SU-DHL-6 (cell line): ENCODE data around the gene SDK2.

Experiments
- H2AFZ ChIP-seq: fragments of 200-600 bp; sonication (generic); 2 replicates; pipeline ENCODE4 v1.6.1; 2014; ENCODE audit warnings: low read depth, mild to moderate bottlenecking, moderate library complexity, mixed read lengths, antibody characterized with exemption, low read length; ENCODE audit not compliant: severe bottlenecking
- H3F3A ChIP-seq: fragments of 200-600 bp; shearing (Covaris generic); 2 replicates; pipeline ENCODE4 v1.6.0; 2016; ENCODE audit warnings: antibody characterized with exemption, mild to moderate bottlenecking; ENCODE audit not compliant: insufficient read depth
- H3K27ac ChIP-seq: fragments of 200-600 bp; sonication (generic); 2 replicates; pipeline ENCODE4 v1.5.1; 2016; ENCODE audit warnings: low read depth, mild to moderate bottlenecking, low read length, moderate library complexity, mixed read lengths
- H3K27me3 ChIP-seq: fragments of 200-600 bp; sonication (generic), shearing (Covaris generic); 2 replicates; pipeline ENCODE4 v1.6.0; 2014; ENCODE audit warnings: mild to moderate bottlenecking, low read length
- H3K36me3 ChIP-seq: fragments of 200-600 bp; sonication (generic); 2 replicates; pipeline ENCODE4 v1.6.1; 2014; ENCODE audit warnings: mild to moderate bottlenecking, low read length, mixed read lengths
- H3K4me2 ChIP-seq: fragments of 300-600, 200-600 bp; shearing (Covaris generic), sonication (generic); 2 replicates; pipeline ENCODE4 v1.6.0; 2014; ENCODE audit warnings: low read length, low read depth, mild to moderate bottlenecking; ENCODE audit not compliant: poor library complexity, severe bottlenecking
- H3K4me3 ChIP-seq: fragments of 200-600 bp; sonication (generic); 2 replicates; pipeline ENCODE4 v1.5.1; 2014; ENCODE audit warnings: antibody characterized with exemption, low read length, mild to moderate bottlenecking, mixed read lengths; ENCODE audit not compliant: insufficient read depth, poor library complexity, severe bottlenecking
- H3K79me2 ChIP-seq: fragments of 200-600 bp; sonication (generic); 2 replicates; pipeline ENCODE4 v1.6.1; 2014; ENCODE audit warnings: mild to moderate bottlenecking, low read length, moderate library complexity; ENCODE audit not compliant: insufficient read depth
- H3K9ac ChIP-seq: fragments of 200-600 bp; sonication (generic); 2 replicates; pipeline ENCODE4 v1.7.0; 2014; ENCODE audit warnings: mild to moderate bottlenecking, low read length
- H3K9me2 ChIP-seq: fragments of 200-600 bp; sonication (generic); replicated peaks from 2 replicates; pipeline ENCODE4 v1.6.1; 2014; ENCODE audit warnings: low read length; ENCODE audit not compliant: insufficient read depth
- H3K9me3 ChIP-seq: fragments of 200-600 bp; sonication (generic); 2 replicates; pipeline ENCODE4 v1.6.1; 2014; ENCODE audit warnings: low read length, mixed read lengths; ENCODE audit not compliant: insufficient read depth
- H4K20me1 ChIP-seq: fragments of 200-600 bp; sonication (generic); 2 replicates; pipeline ENCODE4 v1.6.1; 2014; ENCODE audit warnings: low read depth, mild to moderate bottlenecking, antibody characterized with exemption, low read length, moderate library complexity, mixed read lengths
- EZH2phosphoT487 ChIP-seq: fragments of 200-600 bp; sonication (generic), shearing (Covaris generic); conservative IDR thresholded peaks from 2 replicates; pipeline ENCODE4 v1.6.1; 2018; ENCODE audit warnings: mild to moderate bottlenecking, antibody characterized with exemption, low read length, moderate library complexity, mixed read lengths
- TF ChIP-seq, protein P1 (sequence below): fragments of 200-600 bp; sonication (generic); IDR thresholded peaks from one replicate; pipeline ENCODE4 v1.5.1; 2017; ENCODE audit warnings: antibody characterized with exemption, mild to moderate bottlenecking, low read length, moderate library complexity; ENCODE audit not compliant: insufficient read depth, poor library complexity, severe bottlenecking

SDK2 gene

DNA sequence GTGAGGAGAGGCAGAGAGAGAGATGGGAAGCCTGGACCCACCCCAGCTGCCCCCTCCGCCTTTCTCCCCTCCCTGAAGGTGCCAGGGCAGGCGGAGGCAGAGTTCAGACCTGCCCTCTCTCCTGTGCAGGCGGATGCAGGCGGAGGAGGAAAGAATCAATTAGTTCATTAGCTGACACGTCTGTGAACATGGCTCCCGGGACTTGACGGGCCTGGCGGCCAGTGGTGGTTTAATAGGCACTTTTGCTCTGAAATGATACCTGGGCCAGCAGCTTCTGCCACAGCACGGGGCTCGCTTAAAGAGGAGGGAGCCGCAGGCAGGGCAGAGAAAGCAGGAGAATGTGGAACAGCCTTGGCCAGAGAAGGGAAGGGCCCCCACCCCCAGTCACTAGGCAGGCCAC is 98.1 kb downstream of the SDK2 start:
- Histone ChIP-seq H3K4me2 (no peak overlapping the region), H3K36me3 (no peaks in the 10 kb centered on the region), H3K9ac (no peak overlapping the region), H3K9me3 (no peaks in the 10 kb centered on the region), H3K4me3 (no peak overlapping the region), H3K27me3 (no peaks in the 10 kb centered on the region), H3K79me2 (no peaks in the 10 kb centered on the region), H4K20me1 (no peaks in the 10 kb centered on the region), H3K27ac (no peak overlapping the region), H3K9me2 (no peaks in the 10 kb centered on the region), H2AFZ (no peak overlapping the region), H3F3A (no peaks in the 10 kb centered on the region)
- TF ChIP-seq, protein P1, sequence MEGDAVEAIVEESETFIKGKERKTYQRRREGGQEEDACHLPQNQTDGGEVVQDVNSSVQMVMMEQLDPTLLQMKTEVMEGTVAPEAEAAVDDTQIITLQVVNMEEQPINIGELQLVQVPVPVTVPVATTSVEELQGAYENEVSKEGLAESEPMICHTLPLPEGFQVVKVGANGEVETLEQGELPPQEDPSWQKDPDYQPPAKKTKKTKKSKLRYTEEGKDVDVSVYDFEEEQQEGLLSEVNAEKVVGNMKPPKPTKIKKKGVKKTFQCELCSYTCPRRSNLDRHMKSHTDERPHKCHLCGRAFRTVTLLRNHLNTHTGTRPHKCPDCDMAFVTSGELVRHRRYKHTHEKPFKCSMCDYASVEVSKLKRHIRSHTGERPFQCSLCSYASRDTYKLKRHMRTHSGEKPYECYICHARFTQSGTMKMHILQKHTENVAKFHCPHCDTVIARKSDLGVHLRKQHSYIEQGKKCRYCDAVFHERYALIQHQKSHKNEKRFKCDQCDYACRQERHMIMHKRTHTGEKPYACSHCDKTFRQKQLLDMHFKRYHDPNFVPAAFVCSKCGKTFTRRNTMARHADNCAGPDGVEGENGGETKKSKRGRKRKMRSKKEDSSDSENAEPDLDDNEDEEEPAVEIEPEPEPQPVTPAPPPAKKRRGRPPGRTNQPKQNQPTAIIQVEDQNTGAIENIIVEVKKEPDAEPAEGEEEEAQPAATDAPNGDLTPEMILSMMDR: no peak
- no peak for TF ChIP-seq EZH2phosphoT487

GRCh38 chr17:73545109-73546032 is 98.9 kb downstream of the SDK2 start:
- TF ChIP-seq EZH2phosphoT487: no peak
- Histone ChIP-seq H3K36me3 (no peaks in the 10 kb centered on the region), H3K9me3 (no peaks in the 10 kb centered on the region), H3K27me3 (no peaks in the 10 kb centered on the region), H3K79me2 (no peaks in the 10 kb centered on the region), H2AFZ (no peak overlapping the region), H3K4me3 (no peak overlapping the region), H3K27ac (no peak overlapping the region), H3K9me2 (no peaks in the 10 kb centered on the region), H3F3A (no peaks in the 10 kb centered on the region), H3K9ac (no peak overlapping the region), H4K20me1 (no peaks in the 10 kb centered on the region), H3K4me2 (no peak overlapping the region)

DNA sequence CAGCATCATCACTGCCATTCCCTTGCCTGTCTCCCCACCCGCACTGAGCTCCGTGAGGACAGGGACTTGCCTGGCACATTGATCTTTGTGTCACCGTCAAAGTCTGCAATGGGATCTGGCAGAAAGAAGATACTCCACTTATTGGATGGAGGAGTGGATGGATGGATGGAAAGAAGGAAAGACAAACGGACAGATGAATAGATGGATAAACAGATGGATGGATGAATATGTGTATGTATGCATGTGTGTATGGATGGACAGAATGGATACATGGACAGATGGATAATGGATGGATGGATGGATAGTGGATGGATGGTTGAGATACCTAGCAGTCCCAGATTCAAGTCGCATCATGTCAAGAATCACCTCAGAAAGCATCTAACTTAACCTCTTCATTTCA is 99.9 kb downstream of the SDK2 start:
- H2AFZ ChIP-seq: no peak overlapping the region
- no peak overlapping the region for H3K4me2 ChIP-seq
- H3K27me3 ChIP-seq: no peaks in the 10 kb centered on the region
- H3K36me3 ChIP-seq: no peaks in the 10 kb centered on the region
- no peaks in the 10 kb centered on the region for H3K9me2 ChIP-seq
- no peaks in the 10 kb centered on the region for H4K20me1 ChIP-seq
- H3K27ac ChIP-seq: no peak overlapping the region
- H3K4me3 ChIP-seq: no peak overlapping the region
- no peaks in the 10 kb centered on the region for H3K79me2 ChIP-seq
- H3F3A ChIP-seq: no peaks in the 10 kb centered on the region
- H3K9ac ChIP-seq: no peak overlapping the region
- TF ChIP-seq EZH2phosphoT487: no peak
- TF ChIP-seq, protein P1: no peak
- no peaks in the 10 kb centered on the region for H3K9me3 ChIP-seq

DNA sequence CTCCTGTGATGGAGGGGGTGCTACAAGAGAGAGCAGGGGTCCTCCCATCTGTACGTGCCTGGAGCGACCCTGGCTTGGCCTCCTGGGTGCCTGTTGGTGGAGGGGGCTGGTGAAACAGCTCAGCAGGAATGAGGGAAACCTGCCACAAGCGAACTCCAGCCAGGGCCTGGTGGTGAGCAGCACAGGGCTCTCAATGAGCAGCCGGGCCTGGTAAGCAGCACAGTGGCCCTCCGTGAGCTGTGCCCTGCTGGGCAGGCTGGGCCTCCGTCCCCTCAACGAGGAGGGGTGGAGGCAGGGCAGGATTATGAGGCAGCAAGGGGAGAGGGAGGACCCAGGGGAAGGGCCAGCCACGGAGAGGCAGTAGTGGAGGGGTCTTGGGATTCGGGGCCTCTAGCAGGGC is 101.9 kb downstream of the SDK2 start:
- TF ChIP-seq, protein P1: no peak
- TF ChIP-seq EZH2phosphoT487: no peak
- H3K9ac ChIP-seq: no peak overlapping the region
- no peak overlapping the region for H2AFZ ChIP-seq
- no peak overlapping the region for H3K4me3 ChIP-seq
- H3K9me2 ChIP-seq: no peaks in the 10 kb centered on the region
- no peaks in the 10 kb centered on the region for H3K27me3 ChIP-seq
- H3F3A ChIP-seq: no peaks in the 10 kb centered on the region
- H3K36me3 ChIP-seq: no peaks in the 10 kb centered on the region
- H3K9me3 ChIP-seq: no peaks in the 10 kb centered on the region
- no peak overlapping the region for H3K4me2 ChIP-seq
- H3K27ac ChIP-seq: no peak overlapping the region
- H4K20me1 ChIP-seq: no peaks in the 10 kb centered on the region
- H3K79me2 ChIP-seq: no peaks in the 10 kb centered on the region
